Esophagus squamous epithelium (tissue), 4 donors: ENCODE results near the gene MADD.

Experiments
- POLR2A ChIP-seq, 4 donors: fragments of 450-650 bp; IDR thresholded peaks; one replicate each; pipeline ENCODE4 v1.6.1; 2017; ENCODE audit warnings: antibody characterized with exemption in 4 of 4, mild to moderate bottlenecking in 4 of 4, moderate library complexity in 3 of 4
- TF ChIP-seq, protein P1 (sequence below), 6 experiments: fragments of 450-650 bp in 4 of 6; fragments of 200-600 bp in 2 of 6; sonication (generic) in 2 of 6; IDR thresholded peaks; one replicate each; pipeline ENCODE4 v1.5.1; 2016 to 2019; ENCODE audit warnings: antibody characterized with exemption in 6 of 6, mild to moderate bottlenecking in 4 of 6, moderate library complexity in 4 of 6

DNA sequence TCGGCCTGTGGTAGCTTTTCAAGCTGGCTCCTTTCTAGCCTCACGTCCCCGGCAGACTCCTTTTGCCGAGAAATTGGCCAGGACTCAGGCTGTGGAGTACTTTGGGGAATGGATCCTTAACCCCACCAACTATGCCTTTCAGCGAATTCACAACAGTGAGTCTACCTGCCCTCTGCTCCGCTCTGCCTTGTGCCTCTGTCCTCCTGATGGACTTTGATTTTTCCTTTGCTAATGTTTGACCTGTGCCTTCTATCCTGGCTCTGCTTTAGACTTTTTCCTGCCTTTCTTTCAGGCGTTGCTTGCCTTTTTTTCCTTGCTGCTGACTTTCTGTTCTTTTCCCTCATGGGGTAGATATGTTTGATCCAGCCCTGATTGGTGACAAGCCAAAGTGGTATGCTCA is 12.5 kb downstream of the MADD start:
- TF ChIP-seq, protein P1, sequence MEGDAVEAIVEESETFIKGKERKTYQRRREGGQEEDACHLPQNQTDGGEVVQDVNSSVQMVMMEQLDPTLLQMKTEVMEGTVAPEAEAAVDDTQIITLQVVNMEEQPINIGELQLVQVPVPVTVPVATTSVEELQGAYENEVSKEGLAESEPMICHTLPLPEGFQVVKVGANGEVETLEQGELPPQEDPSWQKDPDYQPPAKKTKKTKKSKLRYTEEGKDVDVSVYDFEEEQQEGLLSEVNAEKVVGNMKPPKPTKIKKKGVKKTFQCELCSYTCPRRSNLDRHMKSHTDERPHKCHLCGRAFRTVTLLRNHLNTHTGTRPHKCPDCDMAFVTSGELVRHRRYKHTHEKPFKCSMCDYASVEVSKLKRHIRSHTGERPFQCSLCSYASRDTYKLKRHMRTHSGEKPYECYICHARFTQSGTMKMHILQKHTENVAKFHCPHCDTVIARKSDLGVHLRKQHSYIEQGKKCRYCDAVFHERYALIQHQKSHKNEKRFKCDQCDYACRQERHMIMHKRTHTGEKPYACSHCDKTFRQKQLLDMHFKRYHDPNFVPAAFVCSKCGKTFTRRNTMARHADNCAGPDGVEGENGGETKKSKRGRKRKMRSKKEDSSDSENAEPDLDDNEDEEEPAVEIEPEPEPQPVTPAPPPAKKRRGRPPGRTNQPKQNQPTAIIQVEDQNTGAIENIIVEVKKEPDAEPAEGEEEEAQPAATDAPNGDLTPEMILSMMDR (IDR thresholded peaks at IDR 0.05), result no peak
- no peak for TF ChIP-seq POLR2A (IDR thresholded peaks at IDR 0.05)
